A673 (cell line): ENCODE data around the gene BECN2.

Source experiments
- CTCF ChIP-seq: fragments of 300-800, 200-600 bp; sonication (generic); conservative IDR thresholded peaks from 2 replicates; pipeline ENCODE4 v1.5.1; 2017; ENCODE audit warnings: low read depth, mild to moderate bottlenecking, antibody characterized with exemption, low read length, moderate library complexity, mixed read lengths
- EZH2 ChIP-seq: fragments of 200-600 bp; sonication (generic); IDR thresholded peaks from 2 replicates; pipeline ENCODE4 v1.6.1; 2017; ENCODE audit warnings: borderline replicate concordance, low read depth, mild to moderate bottlenecking, mixed read lengths, antibody characterized with exemption, low read length; ENCODE audit not compliant: poor library complexity, severe bottlenecking

- TF ChIP-seq CTCF (no peak), EZH2 (no peak)
Observed at GRCh38 chr1:241944300-241944699, 13.3 kb upstream of the BECN2 start.
